SK-N-SH (cell line): ENCODE measurements around the gene ANXA11. TPM values are rescaled to one million over a fixed set of nuclear protein-coding genes. Genes with fewer than 3 reads are reported as not detected.

Source experiments
- CTCF ChIA-PET: fragments of 300-600, 350-600 bp; formaldehyde crosslinking; extraction: SDS; loops from one replicate; lab custom pipeline; 2021; lab: Yijun Ruan, JAX
- POLR2A ChIA-PET: fragments of 350-600 bp; sonication (Branson Sonifier 250); formaldehyde crosslinking; extraction: SDS; loops from one replicate; lab custom pipeline; 2020; ENCODE audit warnings: antibody characterized with exemption, inconsistent platforms; lab: Yijun Ruan, JAX
- DNase-seq: peaks from one replicate; pipeline ENCODE4 v3.0.0; 2012
- H2AFZ ChIP-seq: fragments of 200-600 bp; sonication (generic); 2 replicates; pipeline ENCODE4 v1.8.1; 2016; ENCODE audit warnings: antibody characterized with exemption, mild to moderate bottlenecking, low read depth
- H3F3A ChIP-seq: fragments of 200-600 bp; sonication (generic); replicated peaks from 2 replicates; pipeline ENCODE3; 2016; ENCODE audit warnings: antibody characterized with exemption, mild to moderate bottlenecking; ENCODE audit not compliant: insufficient read depth
- H3K27ac ChIP-seq, 2 experiments: fragments of 200-500 bp in 1 of 2; fragments of 200-600 bp in 1 of 2; sonication (Bioruptor generic) in 1 of 2; sonication (generic), shearing (Covaris generic) in 1 of 2; 2 replicates each; pipeline versions ENCODE4 v1.5.1 to v1.6.1; 2014 to 2016; ENCODE audit warnings: low read depth in 2 of 2, inconsistent platforms in 1 of 2, low read length in 1 of 2, mild to moderate bottlenecking in 1 of 2, mixed read lengths in 1 of 2
- H3K27me3 ChIP-seq: fragments of 200-600 bp; sonication (generic), shearing (Covaris generic); 2 replicates; pipeline ENCODE4 v1.6.1; 2016; ENCODE audit warnings: mixed run types; ENCODE audit not compliant: insufficient read depth
- H3K36me3 ChIP-seq, 2 experiments: fragments of 200-500 bp in 1 of 2; fragments of 200-600 bp in 1 of 2; sonication (Bioruptor generic) in 1 of 2; sonication (generic) in 1 of 2; replicated peaks in 1 of 2; 2 replicates each; pipeline versions ENCODE3 to v1.5.1; 2014 to 2016; ENCODE audit warnings: low read length in 1 of 2, mild to moderate bottlenecking in 1 of 2; ENCODE audit not compliant: insufficient read depth in 2 of 2, control insufficient read depth in 1 of 2
- H3K4me1 ChIP-seq, 2 experiments: fragments of 200-500 bp in 1 of 2; fragments of 200-600 bp in 1 of 2; sonication (Bioruptor generic) in 1 of 2; sonication (generic), shearing (Covaris generic) in 1 of 2; 2 replicates each; pipeline versions ENCODE4 v1.5.1 to v1.6.1; 2014 to 2016; ENCODE audit warnings: low read depth in 1 of 2, low read length in 1 of 2, mixed run types in 1 of 2; ENCODE audit not compliant: insufficient read depth in 2 of 2, control insufficient read depth in 1 of 2
- H3K4me2 ChIP-seq: fragments of 200-600 bp; sonication (generic), shearing (Covaris generic); 2 replicates; pipeline ENCODE4 v1.6.1; 2017; ENCODE audit warnings: mixed run types
- H3K4me3 ChIP-seq, 2 experiments: fragments of 200-500 bp in 1 of 2; fragments of 200-600 bp in 1 of 2; sonication (Bioruptor generic) in 1 of 2; sonication (generic), shearing (Covaris generic) in 1 of 2; 2 replicates each; pipeline versions ENCODE4 v1.5.1 to v1.8.1; 2014 to 2016; ENCODE audit warnings: low read depth in 2 of 2, inconsistent platforms in 1 of 2, low read length in 1 of 2, mild to moderate bottlenecking in 1 of 2, mixed read lengths in 1 of 2, moderate library complexity in 1 of 2
- H3K79me2 ChIP-seq: fragments of 200-600 bp; sonication (generic); 2 replicates; pipeline ENCODE4 v1.8.1; 2017; ENCODE audit warnings: mild to moderate bottlenecking; ENCODE audit not compliant: insufficient read depth
- H3K9ac ChIP-seq: fragments of 200-600 bp; sonication (generic); 2 replicates; pipeline ENCODE4 v1.6.1; 2017; ENCODE audit warnings: mixed run types
- H3K9me2 ChIP-seq: fragments of 200-600 bp; sonication (generic); 2 replicates; pipeline ENCODE4 v1.6.1; 2017; ENCODE audit warnings: mixed run types
- H3K9me3 ChIP-seq: fragments of 200-600 bp; sonication (generic); 2 replicates; pipeline ENCODE4 v1.6.1; 2017; ENCODE audit warnings: mixed run types, mild to moderate bottlenecking, moderate library complexity
- H4K20me1 ChIP-seq: fragments of 200-600 bp; sonication (generic); 2 replicates; pipeline ENCODE4 v1.6.1; 2017; ENCODE audit warnings: mild to moderate bottlenecking, mixed run types; ENCODE audit not compliant: insufficient read depth
- ELF1 ChIP-seq: IDR thresholded peaks from 2 replicates; pipeline ENCODE4 v1.4.0; 2012
- EP300 ChIP-seq, 2 experiments: IDR thresholded peaks; 2 replicates each; pipeline versions ENCODE4 v1.4.0 to v1.6.1; 2012; ENCODE audit warnings: borderline replicate concordance in 1 of 2, low read depth in 1 of 2, low read length in 1 of 2
- EZH2phosphoT487 ChIP-seq: fragments of 200-600 bp; sonication (generic); IDR thresholded peaks from 2 replicates; pipeline ENCODE4 v1.6.1; 2017; ENCODE audit warnings: low read depth, mixed run types, mild to moderate bottlenecking, antibody characterized with exemption, moderate library complexity, borderline replicate concordance
- FOSL2 ChIP-seq: IDR thresholded peaks from 2 replicates; pipeline ENCODE4 v1.4.0; 2012; ENCODE audit warnings: low read depth, mild to moderate bottlenecking, moderate library complexity, borderline replicate concordance
- FOXJ3 ChIP-seq: sonication (generic); formaldehyde crosslinking; IDR thresholded peaks from 2 replicates; pipeline ENCODE4 v1.5.1; 2020; ENCODE audit warnings: mild to moderate bottlenecking, missing genetic modification reagents
- FOXM1 ChIP-seq: IDR thresholded peaks from 2 replicates; pipeline ENCODE4 v1.4.0; 2012; ENCODE audit warnings: low read depth, mild to moderate bottlenecking
- NFIC ChIP-seq: IDR thresholded peaks from 2 replicates; pipeline ENCODE4 v1.4.0; 2012; ENCODE audit warnings: borderline replicate concordance
- RAD21 ChIP-seq: IDR thresholded peaks from 2 replicates; pipeline ENCODE4 v1.6.1; 2012; ENCODE audit warnings: mild to moderate bottlenecking, low read length
- RCOR1 ChIP-seq: fragments of 150-350 bp; IDR thresholded peaks from 2 replicates; pipeline ENCODE4 v1.6.1; 2017; ENCODE audit warnings: antibody characterized with exemption, low read length
- TAF1 ChIP-seq: IDR thresholded peaks from 2 replicates; pipeline ENCODE4 v1.6.1; 2012; ENCODE audit warnings: low read depth, mild to moderate bottlenecking, low read length, moderate library complexity, borderline replicate concordance
- TCF12 ChIP-seq: IDR thresholded peaks from 2 replicates; pipeline ENCODE4 v1.4.0; 2012
- TEAD4 ChIP-seq: IDR thresholded peaks from 2 replicates; pipeline ENCODE4 v1.4.0; 2012; ENCODE audit warnings: mild to moderate bottlenecking, borderline replicate concordance; ENCODE audit not compliant: insufficient read depth
- YY1 ChIP-seq: IDR thresholded peaks from 2 replicates; pipeline ENCODE4 v1.4.0; 2012; ENCODE audit warnings: low read depth, mild to moderate bottlenecking
- WGBS: methylation state at CpG from one replicate; pipeline ENCODE4 v1.1.6; 2017; ENCODE audit warnings: low lambda C conversion rate; 5-methylcytosine and 5-hydroxymethylcytosine counted together
- polyA plus RNA-seq, 3 experiments: library from polyadenylated mRNA; depleted of rRNA; stranded (reverse); fragments of >200 nt; gene quantifications; 2 replicates each; pipeline ENCODE4 v1.2.3, GENCODE V29; 2012
- TF ChIP-seq, protein P1 (sequence below): fragments of 200-600 bp; sonication (generic); IDR thresholded peaks from 2 replicates; pipeline ENCODE4 v1.6.1; 2017; ENCODE audit warnings: antibody characterized with exemption, mild to moderate bottlenecking, moderate library complexity
- TF ChIP-seq, protein P2 (sequence below): IDR thresholded peaks from 2 replicates; pipeline ENCODE4; 2012
- TF ChIP-seq, protein P3 (sequence below): fragments of 150-350 bp; IDR thresholded peaks from 2 replicates; pipeline ENCODE4 v1.6.1; 2016; ENCODE audit warnings: mild to moderate bottlenecking, low read depth, low read length
- TF ChIP-seq, protein P4 (sequence below): IDR thresholded peaks from 2 replicates; pipeline ENCODE4 v1.4.0; 2012; ENCODE audit warnings: low read depth
- TF ChIP-seq, protein P5 (sequence below): fragments of 150-350 bp; IDR thresholded peaks from 2 replicates; pipeline ENCODE4 v1.6.1; 2017; ENCODE audit warnings: antibody characterized with exemption, low read length, low read depth, borderline replicate concordance

The ANXA11 gene
- polyA plus RNA-seq, 1 of the 3 experiments (the other 2 are of a cell fraction): 53.6 TPM

DNA sequence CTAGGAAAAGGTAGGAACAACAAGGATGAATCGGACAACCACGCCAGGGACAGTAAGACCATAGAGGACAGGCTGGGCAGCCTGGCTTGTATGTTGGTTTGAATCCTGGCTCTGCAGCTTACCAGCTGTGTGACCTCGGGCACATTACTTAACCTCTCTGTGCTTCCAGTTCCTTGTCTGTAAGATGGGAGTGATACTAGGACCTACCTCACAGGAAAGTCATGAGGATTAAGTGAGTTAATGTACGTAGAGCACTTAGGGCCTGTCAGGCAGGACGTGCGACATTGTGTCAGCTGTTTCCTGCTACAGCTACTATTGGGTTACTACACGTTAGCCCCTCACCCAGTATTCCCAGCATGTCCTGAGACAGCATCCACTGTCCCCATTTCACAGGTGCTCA, 40.7 kb downstream of the ANXA11 start:
- ChIA-PET POLR2A (no interaction called here), CTCF (interaction anchor here (1.6 kb wide), 1 partner anchor 21 kb away, joined by 8 read pairs; no protein-coding TSS in a partner anchor)
- H3K9me3 ChIP-seq: no peaks in the 10 kb centered on the region
- H4K20me1 ChIP-seq: no peaks in the 10 kb centered on the region; the same call in 1 of the 2 replicates
- no peaks in the 10 kb centered on the region; the same call in 1 of the 2 replicates for H3K79me2 ChIP-seq
- H3K4me2 ChIP-seq: no peak overlapping the region
- peaks cover 3 to 28% of the 10 kb centered on the region in 2 experiments; a peak in 3 of 4 replicates for H3K4me1 ChIP-seq
- no peak overlapping the region for H3K9ac ChIP-seq
- H3K27me3 ChIP-seq: no peaks in the 10 kb centered on the region
- peaks cover 0 to 21% of the 10 kb centered on the region in 2 experiments for H3K36me3 ChIP-seq
- 98% methylated on average over 7 of the region's 7 CpGs for WGBS
- TF ChIP-seq RCOR1: no peak
- no peak for TF ChIP-seq RAD21
- TF ChIP-seq TCF12: no peak
- no peak for TF ChIP-seq TEAD4
- no peak for TF ChIP-seq TAF1
- TF ChIP-seq NFIC: no peak
- no peak for TF ChIP-seq FOSL2
- TF ChIP-seq, protein P1, sequence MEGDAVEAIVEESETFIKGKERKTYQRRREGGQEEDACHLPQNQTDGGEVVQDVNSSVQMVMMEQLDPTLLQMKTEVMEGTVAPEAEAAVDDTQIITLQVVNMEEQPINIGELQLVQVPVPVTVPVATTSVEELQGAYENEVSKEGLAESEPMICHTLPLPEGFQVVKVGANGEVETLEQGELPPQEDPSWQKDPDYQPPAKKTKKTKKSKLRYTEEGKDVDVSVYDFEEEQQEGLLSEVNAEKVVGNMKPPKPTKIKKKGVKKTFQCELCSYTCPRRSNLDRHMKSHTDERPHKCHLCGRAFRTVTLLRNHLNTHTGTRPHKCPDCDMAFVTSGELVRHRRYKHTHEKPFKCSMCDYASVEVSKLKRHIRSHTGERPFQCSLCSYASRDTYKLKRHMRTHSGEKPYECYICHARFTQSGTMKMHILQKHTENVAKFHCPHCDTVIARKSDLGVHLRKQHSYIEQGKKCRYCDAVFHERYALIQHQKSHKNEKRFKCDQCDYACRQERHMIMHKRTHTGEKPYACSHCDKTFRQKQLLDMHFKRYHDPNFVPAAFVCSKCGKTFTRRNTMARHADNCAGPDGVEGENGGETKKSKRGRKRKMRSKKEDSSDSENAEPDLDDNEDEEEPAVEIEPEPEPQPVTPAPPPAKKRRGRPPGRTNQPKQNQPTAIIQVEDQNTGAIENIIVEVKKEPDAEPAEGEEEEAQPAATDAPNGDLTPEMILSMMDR: no peak
- no peak for TF ChIP-seq EZH2phosphoT487
- TF ChIP-seq, protein P2, sequence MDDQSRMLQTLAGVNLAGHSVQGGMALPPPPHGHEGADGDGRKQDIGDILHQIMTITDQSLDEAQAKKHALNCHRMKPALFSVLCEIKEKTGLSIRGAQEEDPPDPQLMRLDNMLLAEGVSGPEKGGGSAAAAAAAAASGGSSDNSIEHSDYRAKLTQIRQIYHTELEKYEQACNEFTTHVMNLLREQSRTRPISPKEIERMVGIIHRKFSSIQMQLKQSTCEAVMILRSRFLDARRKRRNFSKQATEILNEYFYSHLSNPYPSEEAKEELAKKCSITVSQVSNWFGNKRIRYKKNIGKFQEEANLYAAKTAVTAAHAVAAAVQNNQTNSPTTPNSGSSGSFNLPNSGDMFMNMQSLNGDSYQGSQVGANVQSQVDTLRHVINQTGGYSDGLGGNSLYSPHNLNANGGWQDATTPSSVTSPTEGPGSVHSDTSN: no peak
- no peak for TF ChIP-seq ELF1
- no peak for TF ChIP-seq FOXJ3 (CRISPR knock-in tag)
- TF ChIP-seq YY1: no peak
- TF ChIP-seq, protein P3, sequence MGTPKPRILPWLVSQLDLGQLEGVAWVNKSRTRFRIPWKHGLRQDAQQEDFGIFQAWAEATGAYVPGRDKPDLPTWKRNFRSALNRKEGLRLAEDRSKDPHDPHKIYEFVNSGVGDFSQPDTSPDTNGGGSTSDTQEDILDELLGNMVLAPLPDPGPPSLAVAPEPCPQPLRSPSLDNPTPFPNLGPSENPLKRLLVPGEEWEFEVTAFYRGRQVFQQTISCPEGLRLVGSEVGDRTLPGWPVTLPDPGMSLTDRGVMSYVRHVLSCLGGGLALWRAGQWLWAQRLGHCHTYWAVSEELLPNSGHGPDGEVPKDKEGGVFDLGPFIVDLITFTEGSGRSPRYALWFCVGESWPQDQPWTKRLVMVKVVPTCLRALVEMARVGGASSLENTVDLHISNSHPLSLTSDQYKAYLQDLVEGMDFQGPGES: no peak
- TF ChIP-seq, protein P4, sequence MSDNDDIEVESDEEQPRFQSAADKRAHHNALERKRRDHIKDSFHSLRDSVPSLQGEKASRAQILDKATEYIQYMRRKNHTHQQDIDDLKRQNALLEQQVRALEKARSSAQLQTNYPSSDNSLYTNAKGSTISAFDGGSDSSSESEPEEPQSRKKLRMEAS: no peak
- TF ChIP-seq, protein P5, sequence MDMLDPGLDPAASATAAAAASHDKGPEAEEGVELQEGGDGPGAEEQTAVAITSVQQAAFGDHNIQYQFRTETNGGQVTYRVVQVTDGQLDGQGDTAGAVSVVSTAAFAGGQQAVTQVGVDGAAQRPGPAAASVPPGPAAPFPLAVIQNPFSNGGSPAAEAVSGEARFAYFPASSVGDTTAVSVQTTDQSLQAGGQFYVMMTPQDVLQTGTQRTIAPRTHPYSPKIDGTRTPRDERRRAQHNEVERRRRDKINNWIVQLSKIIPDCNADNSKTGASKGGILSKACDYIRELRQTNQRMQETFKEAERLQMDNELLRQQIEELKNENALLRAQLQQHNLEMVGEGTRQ: no peak
- no peak for TF ChIP-seq FOXM1
- no peak for TF ChIP-seq EP300 (IDR thresholded peaks at IDR 0.05; ENCODE audit: borderline replicate concordance in 1 of 2, low read depth in 1 of 2, low read length in 1 of 2)
- no peak overlapping the region for H2AFZ ChIP-seq
- H3F3A ChIP-seq: no peaks in the 10 kb centered on the region
- no peaks in the 10 kb centered on the region for H3K9me2 ChIP-seq
- H3K4me3 ChIP-seq: no peak overlapping the region
- no peak for DNase-seq
- no peak overlapping the region for H3K27ac ChIP-seq
